ENCODE measurements around the gene USP32. TPM values are rescaled to one million over a fixed set of nuclear protein-coding genes. Genes with fewer than 3 reads are reported as not detected.
"Not testable (repeated sequence)": the region's sequence is repeated elsewhere in the genome, so short reads cannot be mapped to it uniquely, and the experiment has no call there.

The USP32 gene
- polyA plus RNA-seq, 3 donors: 6.3 to 20.9 (median 17.3) TPM

- H3K27ac ChIP-seq (ENCODE audit: low read depth, low read length): no peak overlapping the region
- 78 to 94% (median 91%) methylated on average over 3 of the region's 3 CpGs for WGBS, 3 donors
Measured at GRCh38 chr17:60352071-60352470, 39.9 kb downstream of the USP32 start.

GRCh38 chr17:60351012-60351695 lies 40.8 kb downstream of the USP32 start:
- WGBS, 3 donors: 92 to 94% (median 94%) methylated on average over 11 of the region's 11 CpGs
- no peak overlapping the region for H3K27ac ChIP-seq (ENCODE audit: low read depth, low read length)

GRCh38 chr17:60348616-60349015 lies 43.3 kb downstream of the USP32 start:
- 96 to 97% (median 96%) methylated on average over 5 of the region's 5 CpGs for WGBS, 3 donors
- H3K27ac ChIP-seq (ENCODE audit: low read depth, low read length): no peak overlapping the region

- 61 to 79% (median 70%) methylated on average over 3 of the region's 3 CpGs for WGBS, 3 donors
- H3K27ac ChIP-seq (ENCODE audit: low read depth, low read length): no peak overlapping the region
Measured at GRCh38 chr17:60345233-60345632, 46.7 kb downstream of the USP32 start.

GRCh38 chr17:60342492-60342891 lies 49.4 kb downstream of the USP32 start:
- not testable (repeated sequence) for H3K27ac ChIP-seq (ENCODE audit: low read depth, low read length)
- 85 to 89% (median 86%) methylated on average over 7 of the region's 7 CpGs for WGBS, 3 donors

GRCh38 chr17:60335289-60335688 lies 56.6 kb downstream of the USP32 start:
- no peak overlapping the region for H3K27ac ChIP-seq (ENCODE audit: low read depth, low read length)
- WGBS, 3 donors: 74 to 89% (median 84%) methylated on average over 2 of the region's 2 CpGs

- WGBS, 3 donors: 61 to 85% (median 67%) methylated on average over 2 of the region's 2 CpGs
- no peak overlapping the region for H3K27ac ChIP-seq (ENCODE audit: low read depth, low read length)
Measured at GRCh38 chr17:60333628-60334031, 58.3 kb downstream of the USP32 start.

- WGBS, 3 donors: 94 to 98% (median 94%) methylated on average over 2 of the region's 2 CpGs
- H3K27ac ChIP-seq (ENCODE audit: low read depth, low read length): not testable (repeated sequence)
Measured at GRCh38 chr17:60333072-60333471, 58.9 kb downstream of the USP32 start.

- H3K27ac ChIP-seq (ENCODE audit: low read depth, low read length): no peak overlapping the region
- WGBS, 3 donors: 73 to 86% (median 79%) methylated on average over 2 of the region's 2 CpGs
Measured at GRCh38 chr17:60332574-60332973, 59.4 kb downstream of the USP32 start.

- H3K27ac ChIP-seq (ENCODE audit: low read depth, low read length): no peak overlapping the region
- 95 to 100% (median 97%) methylated on average over 1 of the region's 1 CpG for WGBS, 3 donors
Measured at GRCh38 chr17:60330731-60331130, 61.2 kb downstream of the USP32 start.

- 92 to 99% (median 94%) methylated on average over 9 of the region's 9 CpGs for whole genome bisulfite sequencing, 3 donors
- H3K27ac ChIP-seq (ENCODE audit: low read depth, low read length): no peak overlapping the region
Measured at GRCh38 chr17:60328679-60329078, 63.3 kb downstream of the USP32 start.

GRCh38 chr17:60327901-60328273 lies 64.0 kb downstream of the USP32 start:
- H3K27ac ChIP-seq (ENCODE audit: low read depth, low read length): no peak overlapping the region
- 90 to 100% (median 95%) methylated on average over 4 of the region's 4 CpGs for WGBS, 3 donors

GRCh38 chr17:60327134-60327900 lies 64.6 kb downstream of the USP32 start:
- WGBS, 3 donors: 95 to 97% (median 96%) methylated on average over 25 to 27 of the region's 27 CpGs
- H3K27ac ChIP-seq (ENCODE audit: low read depth, low read length): no peak overlapping the region

GRCh38 chr17:60326702-60327101 lies 65.2 kb downstream of the USP32 start:
- no peak overlapping the region for H3K27ac ChIP-seq (ENCODE audit: low read depth, low read length)
- 64 to 89% (median 84%) methylated on average over 2 of the region's 2 CpGs for WGBS, 3 donors

GRCh38 chr17:60325730-60326524 lies 66.0 kb downstream of the USP32 start:
- no peak overlapping the region for H3K27ac ChIP-seq (ENCODE audit: low read depth, low read length)
- 83 to 93% (median 86%) methylated on average over 13 of the region's 13 CpGs for WGBS, 3 donors

GRCh38 chr17:60323754-60324153 lies 68.2 kb downstream of the USP32 start:
- WGBS, 3 donors: 96 to 98% (median 97%) methylated on average over 1 of the region's 1 CpG
- H3K27ac ChIP-seq (ENCODE audit: low read depth, low read length): no peak overlapping the region

- 91 to 97% (median 96%) methylated on average over 2 of the region's 2 CpGs for WGBS, 3 donors
- H3K27ac ChIP-seq (ENCODE audit: low read depth, low read length): no peak overlapping the region
Measured at GRCh38 chr17:60322056-60322387, 69.9 kb downstream of the USP32 start.

- H3K27ac ChIP-seq (ENCODE audit: low read depth, low read length): no peak overlapping the region
- 70 to 93% (median 87%) methylated on average over 4 of the region's 4 CpGs for WGBS, 3 donors
Measured at GRCh38 chr17:60321336-60322055, 70.4 kb downstream of the USP32 start.

GRCh38 chr17:60318830-60319229 lies 73.1 kb downstream of the USP32 start:
- WGBS, 3 donors: 97 to 98% (median 98%) methylated on average over 5 of the region's 5 CpGs
- no peak overlapping the region for H3K27ac ChIP-seq (ENCODE audit: low read depth, low read length)

All from adipose tissue (tissue), 3 donors.